Activated CD8-positive, alpha-beta T cell treated with anti-CD3 and anti-CD28 coated beads for 36 hours (primary cell): ENCODE measurements around the gene ZNF41. TPM values are rescaled to one million over a fixed set of nuclear protein-coding genes. Genes with fewer than 3 reads are reported as not detected.

Experiments used
- ATAC-seq: fragments of 200-7000 bp; cut with Tn5 transposase; one replicate; pipeline ENCODE4 v1.10.0; 2021; ENCODE audit warnings: mild to moderate bottlenecking, moderate library complexity
- CTCF ChIA-PET: fragments of 350-600 bp; sonication (Branson Sonifier 250); formaldehyde crosslinking; loops from one replicate; lab custom pipeline; 2021; ENCODE audit warnings: antibody characterized with exemption; lab: Charles Lee
- POLR2A ChIA-PET: fragments of 350-600 bp; sonication (Branson Sonifier 250); formaldehyde crosslinking; loops from one replicate; lab custom pipeline; 2021; ENCODE audit warnings: antibody characterized with exemption; lab: Charles Lee
- DNase-seq: peaks from one replicate; pipeline ENCODE4 v3.0.0-alpha.2; 2020
- H3K27ac Mint-ChIP-seq: one replicate; pipeline ENCODE4 v1.8.0; 2021; ENCODE audit warnings: mild to moderate bottlenecking, mixed read lengths
- H3K27me3 Mint-ChIP-seq: one replicate; pipeline ENCODE4 v1.8.0; 2021; ENCODE audit warnings: mixed read lengths
- H3K36me3 Mint-ChIP-seq: one replicate; pipeline ENCODE4 v1.8.0; 2021; ENCODE audit warnings: low read depth, mixed read lengths
- H3K4me1 Mint-ChIP-seq: one replicate; pipeline ENCODE4 v1.8.0; 2021; ENCODE audit warnings: low read depth, mixed read lengths
- H3K4me3 Mint-ChIP-seq: one replicate; pipeline ENCODE4 v1.8.0; 2021; ENCODE audit warnings: mild to moderate bottlenecking, moderate library complexity, mixed read lengths
- H3K9me3 Mint-ChIP-seq: one replicate; pipeline ENCODE4 v1.8.0; 2021; ENCODE audit warnings: mixed read lengths
- intact Hi-C: fragments of 100-400 bp; cut with micrococcal nuclease; formaldehyde crosslinking; loops from one replicate; pipeline ENCODE4 v1.10.0; 2022
- total RNA-seq, 2 experiments: library from RNA; stranded (reverse); gene quantifications; one replicate each; pipeline ENCODE4 v1.2.3, GENCODE V29; 2021
- TF ChIP-seq, protein P1 (sequence below): fragments of 200-600 bp; IDR thresholded peaks from one replicate; pipeline ENCODE4 v1.8.0; 2022; ENCODE audit warnings: antibody characterized with exemption, mild to moderate bottlenecking

The ZNF41 gene
- total RNA-seq, 2 experiments from 2014 or later = 10.6 TPM

DNA sequence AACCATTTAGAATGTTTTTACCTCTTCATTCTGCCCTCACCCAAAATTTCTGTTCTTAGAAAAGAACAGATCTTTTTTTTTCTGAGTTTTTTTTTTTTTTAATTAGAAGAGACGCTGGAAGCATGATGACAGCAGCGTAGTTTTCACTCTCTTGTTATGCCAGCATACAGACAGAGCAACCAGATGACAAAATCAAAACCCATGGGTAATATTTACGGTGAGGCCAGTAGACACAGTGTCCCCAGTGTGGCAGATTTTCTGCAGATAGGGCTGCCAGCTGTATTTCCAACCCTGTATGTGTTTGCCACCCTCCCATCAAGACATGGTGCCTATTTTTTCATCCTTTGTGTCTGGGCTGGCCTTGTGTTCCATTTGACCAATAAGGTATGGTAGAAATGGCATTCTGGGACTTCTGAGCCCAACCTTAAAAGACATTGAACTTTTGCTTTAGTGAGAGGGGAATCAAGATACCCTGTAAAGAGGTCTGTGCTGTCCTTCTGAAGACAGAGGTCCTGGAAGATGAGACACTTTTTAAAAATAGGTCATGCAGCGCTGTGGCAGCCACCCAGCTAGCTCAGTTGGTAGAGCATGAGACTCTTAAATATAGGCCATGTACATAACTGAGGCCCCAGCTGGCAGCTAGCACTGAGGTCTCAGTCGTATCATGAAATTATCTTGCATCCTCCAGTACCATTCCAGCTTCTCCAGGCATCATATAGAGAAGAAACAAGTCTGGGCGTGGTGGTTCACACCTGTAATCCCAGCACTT, 6.7 kb upstream of the ZNF41 start:
- no peaks in the 10 kb centered on the region for H3K27me3 Mint-ChIP-seq
- ChIA-PET POLR2A (no interaction called here), CTCF (interaction anchor here (1.6 kb wide), 1 partner anchor 34 kb away, joined by 4 read pairs; no protein-coding TSS in a partner anchor)
- DNase-seq (no peak), ATAC-seq (no peak)
- H3K4me1 Mint-ChIP-seq = peaks cover 5% of the 10 kb centered on the region
- H3K9me3 Mint-ChIP-seq = no peaks in the 10 kb centered on the region
- intact Hi-C loops = no loop called here
- H3K36me3 Mint-ChIP-seq = no peaks in the 10 kb centered on the region
- TF ChIP-seq, protein P1, sequence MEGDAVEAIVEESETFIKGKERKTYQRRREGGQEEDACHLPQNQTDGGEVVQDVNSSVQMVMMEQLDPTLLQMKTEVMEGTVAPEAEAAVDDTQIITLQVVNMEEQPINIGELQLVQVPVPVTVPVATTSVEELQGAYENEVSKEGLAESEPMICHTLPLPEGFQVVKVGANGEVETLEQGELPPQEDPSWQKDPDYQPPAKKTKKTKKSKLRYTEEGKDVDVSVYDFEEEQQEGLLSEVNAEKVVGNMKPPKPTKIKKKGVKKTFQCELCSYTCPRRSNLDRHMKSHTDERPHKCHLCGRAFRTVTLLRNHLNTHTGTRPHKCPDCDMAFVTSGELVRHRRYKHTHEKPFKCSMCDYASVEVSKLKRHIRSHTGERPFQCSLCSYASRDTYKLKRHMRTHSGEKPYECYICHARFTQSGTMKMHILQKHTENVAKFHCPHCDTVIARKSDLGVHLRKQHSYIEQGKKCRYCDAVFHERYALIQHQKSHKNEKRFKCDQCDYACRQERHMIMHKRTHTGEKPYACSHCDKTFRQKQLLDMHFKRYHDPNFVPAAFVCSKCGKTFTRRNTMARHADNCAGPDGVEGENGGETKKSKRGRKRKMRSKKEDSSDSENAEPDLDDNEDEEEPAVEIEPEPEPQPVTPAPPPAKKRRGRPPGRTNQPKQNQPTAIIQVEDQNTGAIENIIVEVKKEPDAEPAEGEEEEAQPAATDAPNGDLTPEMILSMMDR = no peak
- no peak overlapping the region for H3K4me3 Mint-ChIP-seq
- no peak overlapping the region for H3K27ac Mint-ChIP-seq

DNA sequence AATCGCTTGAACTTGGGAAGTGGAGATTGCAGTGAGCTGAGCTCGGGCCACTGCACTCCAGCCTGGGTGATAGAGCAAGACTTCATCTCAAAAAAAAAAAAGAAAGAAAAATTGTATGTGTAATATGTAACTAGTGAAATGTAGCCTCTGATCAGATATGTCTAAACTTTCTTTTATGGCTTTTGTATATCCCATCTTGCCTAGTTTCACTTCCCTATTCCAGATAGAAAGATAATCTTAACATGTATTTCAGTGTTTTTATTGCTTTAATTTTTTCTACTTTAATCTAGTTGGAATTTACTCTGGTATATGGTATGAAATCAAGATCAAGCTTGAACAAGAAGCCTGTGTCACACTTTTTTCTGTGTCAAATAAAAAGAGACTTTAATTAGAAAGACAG, 1.9 kb upstream of the ZNF41 start:
- DNase-seq (no peak), ATAC-seq (no peak)
- H3K36me3 Mint-ChIP-seq = peaks cover 7% of the 10 kb centered on the region
- no peaks in the 10 kb centered on the region for H3K9me3 Mint-ChIP-seq
- TF ChIP-seq, protein P1 = no peak
- peaks cover 21% of the 10 kb centered on the region for H3K4me1 Mint-ChIP-seq
- ChIA-PET POLR2A (no interaction called here), CTCF (no interaction called here)
- H3K4me3 Mint-ChIP-seq = no peak overlapping the region
- no peak overlapping the region for H3K27ac Mint-ChIP-seq
- intact Hi-C loops = no loop called here
- H3K27me3 Mint-ChIP-seq = no peaks in the 10 kb centered on the region

DNA sequence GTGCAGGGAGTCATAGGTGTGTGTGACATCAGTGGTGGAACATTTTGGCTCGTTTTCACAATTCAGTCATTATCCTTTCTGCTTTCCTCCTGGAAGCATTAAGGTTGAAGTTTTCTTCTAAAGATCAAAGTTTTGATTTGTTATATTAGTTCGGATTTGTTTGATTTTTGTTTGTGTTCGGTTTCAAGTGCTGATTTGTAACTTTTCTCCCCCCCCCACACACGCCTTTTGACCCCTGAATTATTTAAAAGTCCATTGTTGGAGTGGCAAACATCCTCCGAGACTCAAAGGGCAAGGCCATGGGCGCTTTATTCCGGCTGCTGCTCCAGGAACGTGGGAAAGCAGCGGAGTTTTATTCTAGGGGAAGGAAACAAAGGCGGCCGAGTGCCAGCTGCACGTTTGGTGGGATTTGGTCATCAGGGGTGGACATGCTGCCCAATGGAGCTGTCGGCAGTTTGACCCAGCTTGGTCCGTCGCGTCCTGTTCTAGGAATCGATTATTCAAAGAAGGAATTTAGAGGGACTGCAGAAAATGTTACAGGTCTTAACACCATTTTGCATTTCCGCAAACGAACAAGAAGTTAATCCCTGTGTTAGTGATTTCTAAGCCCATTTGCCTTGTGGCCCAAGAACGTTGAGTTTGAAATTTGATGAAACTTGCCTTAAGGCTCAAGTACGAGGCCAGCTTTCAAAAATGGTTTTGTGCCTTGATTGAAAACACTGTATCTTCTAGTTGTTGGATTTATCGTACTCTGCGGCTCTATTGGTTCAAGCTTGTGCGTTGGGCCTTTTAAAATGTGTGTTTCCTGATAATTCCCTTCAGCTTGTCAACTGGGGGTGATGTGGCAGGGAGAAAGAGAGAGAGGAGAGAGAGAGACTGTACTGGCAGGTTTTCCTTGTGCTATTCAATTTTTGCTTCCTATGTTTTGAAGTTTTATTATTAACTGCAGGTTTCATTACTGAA, 565 bp upstream of the ZNF41 start:
- no peaks in the 10 kb centered on the region for H3K27me3 Mint-ChIP-seq
- intact Hi-C loops = no loop called here
- TF ChIP-seq, protein P1 = no peak
- no peak for DNase-seq
- peaks cover 24% of the 10 kb centered on the region for H3K4me1 Mint-ChIP-seq
- H3K9me3 Mint-ChIP-seq = no peaks in the 10 kb centered on the region
- peak overlapping the region; percentile 98 for H3K4me3 Mint-ChIP-seq
- ATAC-seq = no peak
- peaks cover 7% of the 10 kb centered on the region for H3K36me3 Mint-ChIP-seq
- peak overlapping the region; percentile 91 for H3K27ac Mint-ChIP-seq
- POLR2A ChIA-PET = interaction anchor here (0.6 kb wide), 1 partner anchor 245 kb away, joined by 3 read pairs; no protein-coding TSS in a partner anchor
- CTCF ChIA-PET = no interaction called here

DNA sequence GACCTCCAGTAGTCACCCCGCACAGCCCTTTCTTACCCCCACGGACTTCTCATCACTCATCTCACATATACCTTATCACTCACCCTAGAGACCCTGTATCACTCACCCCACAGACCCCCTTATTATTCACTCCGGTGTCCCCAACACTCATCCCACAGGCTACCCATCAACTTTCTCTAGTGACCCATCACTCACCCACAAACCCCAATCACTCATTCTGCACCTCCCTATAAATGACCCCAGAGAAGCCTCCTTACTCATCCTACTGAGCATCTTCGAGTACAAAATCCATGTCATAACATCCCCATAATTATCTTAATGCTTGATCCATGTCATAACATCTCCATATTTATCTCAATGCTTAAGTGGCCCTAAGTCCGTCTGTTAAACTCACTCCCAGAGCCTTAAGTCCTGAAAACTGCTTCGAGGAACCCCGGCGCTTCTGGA, 934 bp downstream of the ZNF41 start:
- TF ChIP-seq, protein P1 = no peak
- Mint-ChIP-seq H3K4me3 (peak overlapping the region; percentile 98), H3K36me3 (peaks cover 13% of the 10 kb centered on the region), H3K9me3 (no peaks in the 10 kb centered on the region), H3K27me3 (no peaks in the 10 kb centered on the region), H3K27ac (peak overlapping the region; percentile 91), H3K4me1 (peaks cover 28% of the 10 kb centered on the region)
- intact Hi-C loops = no loop called here
- ChIA-PET CTCF (no interaction called here), POLR2A (no interaction called here)
- DNase-seq (peak; percentile 12), ATAC-seq (peak; percentile 20)
